Measurements from ENCODE around the gene CNPY4. TPM values are rescaled to one million over a fixed set of nuclear protein-coding genes. Genes with fewer than 3 reads are reported as not detected.

The CNPY4 gene
- total RNA-seq, 2 experiments from 2014 or later, result 22.5 to 25.6 TPM

GRCh38 chr7:100122067-100122466, 2.6 kb downstream of the CNPY4 start:
- peaks cover 22% of the 10 kb centered on the region for H3K36me3 ChIP-seq (ENCODE audit: insufficient read depth, low read length)
- no peak overlapping the region for H3K27ac ChIP-seq (ENCODE audit: low read depth in 1 of 2, low read length in 2 of 2)
- no peak for DNase-seq
- H3K4me1 Mint-ChIP-seq (ENCODE audit: low read depth), result peaks cover 44% of the 10 kb centered on the region
- CTCF ChIA-PET, result no interaction called here
- no peak for ATAC-seq (ENCODE audit: poor library complexity)
- H3K27me3 Mint-ChIP-seq, result no peaks in the 10 kb centered on the region
- H3K4me1 ChIP-seq (ENCODE audit: insufficient read depth, low read length), result peaks cover 52% of the 10 kb centered on the region
- no peaks in the 10 kb centered on the region for H3K9me3 Mint-ChIP-seq
- H3K36me3 Mint-ChIP-seq (ENCODE audit: low read depth), result peaks cover 47% of the 10 kb centered on the region
- TF ChIP-seq, protein P1, sequence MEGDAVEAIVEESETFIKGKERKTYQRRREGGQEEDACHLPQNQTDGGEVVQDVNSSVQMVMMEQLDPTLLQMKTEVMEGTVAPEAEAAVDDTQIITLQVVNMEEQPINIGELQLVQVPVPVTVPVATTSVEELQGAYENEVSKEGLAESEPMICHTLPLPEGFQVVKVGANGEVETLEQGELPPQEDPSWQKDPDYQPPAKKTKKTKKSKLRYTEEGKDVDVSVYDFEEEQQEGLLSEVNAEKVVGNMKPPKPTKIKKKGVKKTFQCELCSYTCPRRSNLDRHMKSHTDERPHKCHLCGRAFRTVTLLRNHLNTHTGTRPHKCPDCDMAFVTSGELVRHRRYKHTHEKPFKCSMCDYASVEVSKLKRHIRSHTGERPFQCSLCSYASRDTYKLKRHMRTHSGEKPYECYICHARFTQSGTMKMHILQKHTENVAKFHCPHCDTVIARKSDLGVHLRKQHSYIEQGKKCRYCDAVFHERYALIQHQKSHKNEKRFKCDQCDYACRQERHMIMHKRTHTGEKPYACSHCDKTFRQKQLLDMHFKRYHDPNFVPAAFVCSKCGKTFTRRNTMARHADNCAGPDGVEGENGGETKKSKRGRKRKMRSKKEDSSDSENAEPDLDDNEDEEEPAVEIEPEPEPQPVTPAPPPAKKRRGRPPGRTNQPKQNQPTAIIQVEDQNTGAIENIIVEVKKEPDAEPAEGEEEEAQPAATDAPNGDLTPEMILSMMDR (IDR thresholded peaks at IDR 0.05), result no peak
- H3K27me3 ChIP-seq (ENCODE audit: control insufficient read depth in 1 of 2, insufficient read depth in 2 of 2, low read length in 2 of 2), result no peaks in the 10 kb centered on the region
- intact Hi-C loops (cut with DNase I, micrococcal nuclease), result no loop called here
- peak overlapping the region; percentile 58 for H3K27ac Mint-ChIP-seq
- POLR2A ChIA-PET, result interaction anchor here (0.8 to 2.0 kb wide), 3 partner anchors 9 to 22 kb away, joined by 3 to 7 read pairs (median 4); partner anchors contain the start of gene AP4M1
- no peak overlapping the region for H3K4me3 ChIP-seq (ENCODE audit: low read length)
- peak overlapping the region; percentile 46 for H3K4me3 Mint-ChIP-seq
- no peaks in the 10 kb centered on the region for H3K9me3 ChIP-seq (ENCODE audit: control insufficient read depth in 1 of 2, insufficient read depth in 1 of 2, low read length in 2 of 2)

DNA sequence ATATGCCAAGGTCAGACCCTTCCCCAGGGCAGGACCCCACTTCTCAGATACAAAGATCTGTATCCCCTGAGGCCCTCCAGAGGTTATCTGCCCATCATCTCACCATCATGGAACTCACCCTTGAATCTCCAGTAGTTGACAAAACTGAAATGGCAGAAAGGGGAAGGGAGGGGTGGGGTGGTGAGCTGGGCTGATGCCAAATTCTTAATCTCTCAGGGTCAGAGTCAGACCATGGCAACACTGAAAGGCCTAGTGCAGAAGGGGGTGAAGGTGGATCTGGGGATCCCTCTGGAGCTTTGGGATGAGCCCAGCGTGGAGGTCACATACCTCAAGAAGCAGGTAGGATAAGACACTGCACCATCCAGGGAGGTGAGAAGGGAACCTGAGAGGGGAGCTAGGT, 3.1 kb downstream of the CNPY4 start:
- intact Hi-C loops (cut with DNase I, micrococcal nuclease), result no loop called here
- no peaks in the 10 kb centered on the region for H3K9me3 ChIP-seq (ENCODE audit: control insufficient read depth in 1 of 2, insufficient read depth in 1 of 2, low read length in 2 of 2)
- TF ChIP-seq, protein P1 (IDR thresholded peaks at IDR 0.05), result no peak
- H3K36me3 ChIP-seq (ENCODE audit: insufficient read depth, low read length), result peaks cover 22% of the 10 kb centered on the region
- ChIA-PET CTCF (no interaction called here), POLR2A (interaction anchor here (0.8 to 2.0 kb wide), 3 partner anchors 8 to 22 kb away, joined by 3 to 7 read pairs (median 4); partner anchors contain the start of gene AP4M1)
- no peak overlapping the region for H3K27ac ChIP-seq (ENCODE audit: low read depth in 1 of 2, low read length in 2 of 2)
- H3K4me3 Mint-ChIP-seq, result peak overlapping the region; percentile 46
- peaks cover 47% of the 10 kb centered on the region for H3K4me1 Mint-ChIP-seq (ENCODE audit: low read depth)
- no peaks in the 10 kb centered on the region for H3K27me3 ChIP-seq (ENCODE audit: control insufficient read depth in 1 of 2, insufficient read depth in 2 of 2, low read length in 2 of 2)
- peak overlapping the region; percentile 58 for H3K27ac Mint-ChIP-seq
- H3K4me3 ChIP-seq (ENCODE audit: low read length), result no peak overlapping the region
- ATAC-seq (ENCODE audit: poor library complexity) (no peak), DNase-seq (no peak)
- H3K27me3 Mint-ChIP-seq, result no peaks in the 10 kb centered on the region
- peaks cover 49% of the 10 kb centered on the region for H3K36me3 Mint-ChIP-seq (ENCODE audit: low read depth)
- H3K9me3 Mint-ChIP-seq, result no peaks in the 10 kb centered on the region
- H3K4me1 ChIP-seq (ENCODE audit: insufficient read depth, low read length), result peaks cover 52% of the 10 kb centered on the region

GRCh38 chr7:100124301-100125230, 5.1 kb downstream of the CNPY4 start:
- POLR2A ChIA-PET, result interaction anchor here (0.8 to 3.3 kb wide), 3 partner anchors 23 to 567 kb away, joined by 4 to 58 read pairs (median 8); partner anchors contain the start of genes AP4M1, LAMTOR4 and MCM7
- no peaks in the 10 kb centered on the region for H3K9me3 Mint-ChIP-seq
- H3K4me3 Mint-ChIP-seq, result peak overlapping the region; percentile 100
- no peaks in the 10 kb centered on the region for H3K27me3 ChIP-seq (ENCODE audit: control insufficient read depth in 1 of 2, insufficient read depth in 2 of 2, low read length in 2 of 2)
- no peak overlapping the region for H3K4me3 ChIP-seq (ENCODE audit: low read length)
- no peaks in the 10 kb centered on the region for H3K9me3 ChIP-seq (ENCODE audit: control insufficient read depth in 1 of 2, insufficient read depth in 1 of 2, low read length in 2 of 2)
- H3K27ac Mint-ChIP-seq, result peak overlapping the region; percentile 100
- DNase-seq, result no peak
- H3K36me3 ChIP-seq (ENCODE audit: insufficient read depth, low read length), result peaks cover 22% of the 10 kb centered on the region
- H3K4me1 ChIP-seq (ENCODE audit: insufficient read depth, low read length), result peaks cover 49% of the 10 kb centered on the region
- intact Hi-C loops (cut with DNase I, micrococcal nuclease), result no loop called here
- no peak for ATAC-seq (ENCODE audit: poor library complexity)
- H3K4me1 Mint-ChIP-seq (ENCODE audit: low read depth), result peaks cover 41% of the 10 kb centered on the region
- no peaks in the 10 kb centered on the region for H3K27me3 Mint-ChIP-seq
- H3K36me3 Mint-ChIP-seq (ENCODE audit: low read depth), result peaks cover 38% of the 10 kb centered on the region
- TF ChIP-seq, protein P1 (IDR thresholded peaks at IDR 0.05), result no peak
- H3K27ac ChIP-seq (ENCODE audit: low read depth in 1 of 2, low read length in 2 of 2), result no peak overlapping the region
- CTCF ChIA-PET, result no interaction called here

Data from CD4-positive, alpha-beta T cell (primary cell).